Stomach (tissue), 4 donors: Measurements from ENCODE around the gene CLUH.

Source experiments
- EP300 ChIP-seq: sonication (generic); formaldehyde crosslinking; IDR thresholded peaks from one replicate; pipeline ENCODE4 v1.6.1; 2017; ENCODE audit warnings: antibody characterized with exemption
- POLR2AphosphoS5 ChIP-seq, 3 donors: sonication (generic); formaldehyde crosslinking; IDR thresholded peaks; one replicate each; pipeline ENCODE4 v1.6.1; 2016; ENCODE audit warnings: antibody characterized with exemption in 3 of 3

GRCh38 chr17:2695961-2696760 lies 15.4 kb downstream of the CLUH start:
- TF ChIP-seq POLR2AphosphoS5 (IDR thresholded peaks at IDR 0.05) (no peak), EP300 (no peak)
